WI38 (cell line): ENCODE data around the gene SLC38A8.

Experiments used
- H3K4me3 ChIP-seq: 2 replicates; pipeline ENCODE4 v1.5.1; 2011; ENCODE audit warnings: low read depth, mild to moderate bottlenecking, control low read depth, low read length
- CTCF ChIP-seq: IDR thresholded peaks from 2 replicates; pipeline ENCODE4 v1.5.1; 2012; ENCODE audit warnings: low read depth, mild to moderate bottlenecking, control low read depth, low read length

The SLC38A8 gene

GRCh38 chr16:84085773-84086172, 43.2 kb upstream of the SLC38A8 start:
- H3K4me3 ChIP-seq, result no peak overlapping the region
- TF ChIP-seq CTCF, result no peak

GRCh38 chr16:84085271-84085667, 42.7 kb upstream of the SLC38A8 start:
- no peak overlapping the region for H3K4me3 ChIP-seq
- TF ChIP-seq CTCF, result no peak

- no peak overlapping the region for H3K4me3 ChIP-seq
- peak; percentile 72 for TF ChIP-seq CTCF
Observed at GRCh38 chr16:84084570-84085270, 42.1 kb upstream of the SLC38A8 start.

- no peak overlapping the region for H3K4me3 ChIP-seq
- TF ChIP-seq CTCF, result no peak
Observed at GRCh38 chr16:84082835-84083569, 40.4 kb upstream of the SLC38A8 start.

GRCh38 chr16:84082110-84082509, 39.5 kb upstream of the SLC38A8 start:
- H3K4me3 ChIP-seq, result no peak overlapping the region
- TF ChIP-seq CTCF, result no peak

- TF ChIP-seq CTCF, result no peak
Observed at GRCh38 chr16:84081446-84081989, 38.9 kb upstream of the SLC38A8 start.

GRCh38 chr16:84080813-84081212, 38.2 kb upstream of the SLC38A8 start:
- H3K4me3 ChIP-seq, result no peak overlapping the region

More at GRCh38 chr16:84081446-84081989, 38.9 kb upstream of the SLC38A8 start:
- no peak overlapping the region for H3K4me3 ChIP-seq

More at GRCh38 chr16:84080813-84081212, 38.2 kb upstream of the SLC38A8 start:
- TF ChIP-seq CTCF, result no peak
